ENCODE data around the gene FASN. TPM values are rescaled to one million over a fixed set of nuclear protein-coding genes. Genes with fewer than 3 reads are reported as not detected.

The FASN gene
- total RNA-seq, 1 donor from 2014 or later = 452 TPM

DNA sequence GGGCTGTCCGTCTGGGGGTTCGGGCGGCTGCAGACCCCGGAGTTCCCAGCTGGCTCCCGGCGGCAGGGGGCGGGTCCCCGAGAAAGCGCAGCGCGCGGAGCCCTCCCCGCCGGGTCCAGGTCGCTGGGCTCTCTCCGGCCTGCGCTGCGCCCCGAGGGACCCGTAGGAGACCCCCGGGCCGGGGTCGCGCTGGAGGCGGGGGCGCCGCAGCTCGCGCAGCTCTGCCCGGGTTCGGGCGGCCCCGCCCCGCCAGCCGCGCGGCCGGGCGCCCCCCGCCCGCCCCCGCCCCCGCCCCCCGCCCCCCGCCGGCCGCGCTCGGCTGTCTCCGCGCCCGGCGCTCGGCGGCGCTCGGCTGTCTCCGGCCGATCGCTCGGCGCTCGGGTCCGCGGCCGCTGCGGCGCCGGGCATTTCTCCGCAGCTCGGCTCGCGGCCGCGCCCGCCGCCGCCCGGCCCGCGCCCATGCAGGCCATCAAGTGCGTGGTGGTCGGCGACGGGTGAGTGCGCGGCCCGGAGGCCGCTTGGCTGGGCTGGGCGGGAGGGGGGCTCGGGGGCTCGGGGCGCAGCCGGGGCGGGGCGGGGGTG lies 66.6 kb downstream of the FASN start, which contains the start of gene RAC3:
TSS of gene RAC3 (plus strand) at position 376 of the 582 bp plus-strand sequence. CDS start at position 460, 84 bp downstream.
- intact Hi-C loops (cut with micrococcal nuclease) = no loop called here
- Mint-ChIP-seq H3K4me1 (peaks cover 13% of the 10 kb centered on the region), H3K36me3 (ENCODE audit: low read depth) (peaks cover 17% of the 10 kb centered on the region), H3K9me3 (no peaks in the 10 kb centered on the region), H3K4me3 (peak within 1 kb of the TSS; percentile 87), H3K27ac (peak within 1 kb of the TSS; percentile 80), H3K27me3 (no peaks in the 10 kb centered on the region)
- peak; percentile 69 for DNase-seq

DNA sequence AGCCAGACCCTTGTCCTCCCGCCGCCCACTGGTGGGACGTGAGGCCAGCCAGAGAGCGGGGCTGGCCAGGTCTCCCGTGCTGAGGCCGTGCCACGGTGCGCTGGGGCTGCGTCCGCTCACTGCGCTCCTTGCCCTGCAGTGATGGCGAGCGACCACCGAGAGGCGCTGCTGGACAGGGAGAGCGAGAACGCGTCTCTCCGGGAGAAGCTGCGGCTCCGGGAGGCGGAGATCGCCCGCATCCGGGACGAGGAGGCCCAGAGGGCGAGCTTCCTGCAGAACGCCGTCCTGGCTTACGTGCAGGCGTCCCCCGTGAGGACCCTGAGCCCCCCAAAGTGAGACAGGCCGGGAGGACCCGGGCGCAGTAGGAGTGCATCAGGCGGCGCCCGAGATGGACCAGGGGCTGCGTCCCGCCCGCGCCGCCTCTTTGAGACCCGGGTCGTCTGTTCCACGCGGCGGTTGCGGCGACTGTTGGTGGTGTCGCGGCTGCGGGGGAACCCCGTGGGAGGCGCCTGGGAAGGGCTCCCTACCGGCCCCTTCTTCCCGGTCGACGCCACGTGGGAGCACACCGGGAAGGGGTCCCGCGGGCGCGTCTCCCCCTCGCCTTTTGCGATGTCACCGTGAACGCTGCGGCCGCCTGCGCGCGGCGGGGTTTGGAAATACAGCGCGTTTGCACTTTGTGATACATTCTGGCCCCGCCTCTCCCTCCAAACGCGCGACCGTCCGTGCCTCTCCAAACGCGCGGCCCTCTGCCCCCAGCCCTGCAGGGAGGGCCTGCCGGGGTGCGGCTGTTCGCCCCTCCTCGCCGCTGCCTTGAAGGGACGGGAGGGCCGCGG lies 67.3 kb downstream of the FASN start:
- Mint-ChIP-seq H3K9me3 (no peaks in the 10 kb centered on the region), H3K4me3 (peak overlapping the region; percentile 87), H3K27ac (peak overlapping the region; percentile 80), H3K36me3 (ENCODE audit: low read depth) (peaks cover 18% of the 10 kb centered on the region), H3K27me3 (no peaks in the 10 kb centered on the region), H3K4me1 (peaks cover 13% of the 10 kb centered on the region)
- intact Hi-C loops (cut with micrococcal nuclease) = loop anchor here (1.0 kb wide), 1 partner anchor 124 kb away; no protein-coding TSS in a partner anchor
- DNase-seq = peak; percentile 97

DNA sequence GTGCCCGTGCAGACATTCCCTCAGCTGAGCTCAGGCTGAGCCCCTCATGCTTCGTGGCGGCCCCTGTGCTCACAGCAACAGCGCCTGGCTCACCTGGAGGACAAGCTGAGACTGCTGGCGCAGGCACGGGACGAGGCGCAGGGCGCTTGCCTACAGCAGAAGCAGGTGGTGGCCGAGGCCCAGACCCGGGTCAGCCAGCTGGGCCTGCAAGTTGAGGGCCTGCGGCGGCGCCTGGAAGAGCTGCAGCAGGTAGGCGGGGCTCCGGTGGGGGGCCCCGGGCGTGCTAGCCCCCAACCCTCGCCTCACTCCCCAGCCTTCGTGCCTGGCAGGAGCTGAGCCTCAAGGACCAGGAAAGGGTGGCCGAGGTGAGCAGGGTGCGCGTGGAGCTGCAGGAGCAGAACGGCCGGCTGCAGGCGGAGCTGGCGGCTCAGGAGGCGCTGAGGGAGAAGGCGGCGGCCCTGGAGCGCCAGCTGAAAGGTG lies 68.0 kb downstream of the FASN start:
- H3K36me3 Mint-ChIP-seq (ENCODE audit: low read depth) = peaks cover 14% of the 10 kb centered on the region
- no peaks in the 10 kb centered on the region for H3K27me3 Mint-ChIP-seq
- intact Hi-C loops (cut with micrococcal nuclease) = loop anchor here (1.0 kb wide), 1 partner anchor 124 kb away; no protein-coding TSS in a partner anchor
- H3K27ac Mint-ChIP-seq = no peak overlapping the region
- no peaks in the 10 kb centered on the region for H3K9me3 Mint-ChIP-seq
- DNase-seq = no peak
- peak overlapping the region; percentile 87 for H3K4me3 Mint-ChIP-seq
- H3K4me1 Mint-ChIP-seq = peaks cover 8% of the 10 kb centered on the region

DNA sequence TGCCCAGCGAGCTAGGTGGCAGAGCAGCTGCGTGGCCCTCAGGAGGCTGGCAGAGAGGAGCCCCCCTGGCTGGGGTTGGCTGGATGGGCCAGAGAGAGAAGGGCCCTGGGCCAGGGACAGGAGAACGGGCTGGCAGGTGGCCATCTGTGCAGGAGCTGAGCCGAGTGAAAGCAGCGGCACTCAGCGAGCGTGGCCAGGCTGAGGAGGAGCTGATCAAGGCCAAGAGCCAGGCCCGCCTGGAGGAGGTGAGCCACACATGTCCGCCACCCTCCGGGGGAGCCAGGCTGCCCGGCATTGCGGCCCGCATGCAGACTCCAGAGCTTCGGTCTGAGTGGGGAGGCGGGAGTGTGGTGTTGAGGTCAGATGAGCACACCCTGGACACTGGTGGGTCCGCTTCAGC lies 68.6 kb downstream of the FASN start:
- Mint-ChIP-seq H3K4me1 (peaks cover 8% of the 10 kb centered on the region), H3K27me3 (no peaks in the 10 kb centered on the region), H3K27ac (peak overlapping the region; percentile 41), H3K36me3 (ENCODE audit: low read depth) (peaks cover 12% of the 10 kb centered on the region), H3K4me3 (peak overlapping the region; percentile 72), H3K9me3 (no peaks in the 10 kb centered on the region)
- intact Hi-C loops (cut with micrococcal nuclease) = no loop called here
- peak; percentile 62 for DNase-seq

DNA sequence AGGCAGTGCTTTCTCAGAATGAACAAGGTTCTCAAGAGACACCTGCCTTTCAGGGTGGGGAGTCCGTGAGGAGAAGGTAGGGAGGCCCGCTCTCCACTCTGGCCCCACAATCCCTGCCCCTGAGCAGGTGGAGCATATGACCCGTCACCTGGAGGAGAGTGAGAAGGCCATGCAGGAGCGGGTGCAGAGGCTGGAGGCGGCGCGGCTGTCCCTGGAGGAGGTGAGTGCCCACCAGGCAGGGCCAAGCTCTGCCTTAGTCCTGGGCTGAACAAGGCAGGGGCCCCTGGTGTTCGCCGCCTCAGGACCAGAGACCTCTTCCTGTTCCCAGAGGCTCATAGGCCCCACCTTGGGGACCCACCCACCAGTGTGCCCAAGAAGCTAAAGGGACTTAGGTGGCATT lies 69.1 kb downstream of the FASN start:
- Mint-ChIP-seq H3K27me3 (no peaks in the 10 kb centered on the region), H3K27ac (no peak overlapping the region), H3K9me3 (no peaks in the 10 kb centered on the region), H3K4me1 (peaks cover 11% of the 10 kb centered on the region), H3K36me3 (ENCODE audit: low read depth) (peaks cover 12% of the 10 kb centered on the region), H3K4me3 (no peak overlapping the region)
- no peak for DNase-seq
- intact Hi-C loops (cut with micrococcal nuclease) = no loop called here

Other genes starting within 250 kb of the FASN start
- 458 and 507 TPM in 2 replicates for gene P4HB, start 237.7 kb downstream of the FASN start, total RNA-seq
- gene ARHGDIA, start 226.9 kb downstream of the FASN start, total RNA-seq = 697 and 714 TPM in 2 replicates
- gene ALYREF, start 206.7 kb downstream of the FASN start, total RNA-seq = 254 and 264 TPM in 2 replicates
- 132 and 135 TPM in 2 replicates for gene ANAPC11, start 206.5 kb downstream of the FASN start, total RNA-seq
- gene NPB, start 196.0 kb downstream of the FASN start, total RNA-seq = 0.30 and 0.40 TPM in 2 replicates
- gene PCYT2, start 186.8 kb downstream of the FASN start, total RNA-seq = 43.0 and 46.5 TPM in 2 replicates
- 54.9 and 58.2 TPM in 2 replicates for gene SIRT7, start 180.1 kb downstream of the FASN start, total RNA-seq
- gene MAFG, start 170.5 kb downstream of the FASN start, total RNA-seq = 32.5 and 33.3 TPM in 2 replicates
- gene PYCR1, start 160.9 kb downstream of the FASN start, total RNA-seq = 136 and 138 TPM in 2 replicates
- gene MYADML2, start 151.0 kb downstream of the FASN start, total RNA-seq = not detected in 2 replicates
- 1.7 and 1.8 TPM in 2 replicates for gene NOTUM, start 137.0 kb downstream of the FASN start, total RNA-seq
- gene ASPSCR1, start 120.6 kb downstream of the FASN start, total RNA-seq = 35.1 and 37.3 TPM in 2 replicates
- gene CENPX, start 75.4 kb downstream of the FASN start, total RNA-seq = 116 and 123 TPM in 2 replicates
- 39.0 and 40.6 TPM in 2 replicates for gene LRRC45, start 74.9 kb downstream of the FASN start, total RNA-seq
- gene RAC3, start 66.6 kb downstream of the FASN start, total RNA-seq = 11.5 and 12.1 TPM in 2 replicates
- 128 TPM in 2 replicates for gene DCXR, start 60.5 kb downstream of the FASN start, total RNA-seq
- gene RFNG, start 46.4 kb downstream of the FASN start, total RNA-seq = 21.4 and 30.8 TPM in 2 replicates
- 117 and 118 TPM in 2 replicates for gene GPS1, start 46.3 kb downstream of the FASN start, total RNA-seq
- 230 and 232 TPM in 2 replicates for gene DUS1L, start 32.4 kb downstream of the FASN start, total RNA-seq
- gene CCDC57, start 114.6 kb upstream of the FASN start, total RNA-seq = 56.0 and 58.4 TPM in 2 replicates
- gene SLC16A3, start 130.8 kb upstream of the FASN start, total RNA-seq = 162 and 171 TPM in 2 replicates
- gene CSNK1D, start 175.5 kb upstream of the FASN start, total RNA-seq = 137 and 146 TPM in 2 replicates
- 413 and 415 TPM in 2 replicates for gene CD7, start 219.4 kb upstream of the FASN start, total RNA-seq
- gene SECTM1, start 235.5 kb upstream of the FASN start, total RNA-seq = 4.3 and 4.6 TPM in 2 replicates

Measured in activated CD4-positive, alpha-beta T cell treated with anti-CD3 and anti-CD28 coated beads, Interleukin-2, amount 10 ng/mL, durations not matched to agents 24 days and 14 days (primary cell).